NCI-H1105 (cell line): ENCODE measurements around the gene SIMC1.
"Not testable (repeated sequence)": the region's sequence is repeated elsewhere in the genome, so short reads cannot be mapped to it uniquely, and the experiment has no call there.

Experiments
- DNase-seq: peaks from one replicate; lab custom pipeline; 2025; lab: John Stamatoyannopoulos, UW

Gene SIMC1

GRCh38 chr5:176214466-176215021 is 23.7 kb upstream of the SIMC1 start:
- DNase-seq, result not testable (repeated sequence)

GRCh38 chr5:176216393-176216916 is 21.8 kb upstream of the SIMC1 start:
- DNase-seq, result not testable (repeated sequence)

GRCh38 chr5:176217188-176217729 is 21.0 kb upstream of the SIMC1 start:
- not testable (repeated sequence) for DNase-seq

- not testable (repeated sequence) for DNase-seq
Observed at GRCh38 chr5:176217764-176218163, 20.5 kb upstream of the SIMC1 start.

- not testable (repeated sequence) for DNase-seq
Observed at GRCh38 chr5:176222006-176222405, 16.2 kb upstream of the SIMC1 start.

GRCh38 chr5:176228358-176228757 is 9.9 kb upstream of the SIMC1 start:
- DNase-seq, result not testable (repeated sequence)

- DNase-seq, result not testable (repeated sequence)
Observed at GRCh38 chr5:176233253-176233652, 5.0 kb upstream of the SIMC1 start.

GRCh38 chr5:176235155-176235554 is 3.1 kb upstream of the SIMC1 start:
- not testable (repeated sequence) for DNase-seq

GRCh38 chr5:176238645-176239283 is 540 bp downstream of the SIMC1 start:
- not testable (repeated sequence) for DNase-seq

GRCh38 chr5:176239304-176239703 is 1.1 kb downstream of the SIMC1 start:
- not testable (repeated sequence) for DNase-seq

GRCh38 chr5:176244318-176244717 is 6.1 kb downstream of the SIMC1 start:
- DNase-seq, result not testable (repeated sequence)

- DNase-seq, result not testable (repeated sequence)
Observed at GRCh38 chr5:176245074-176245473, 6.8 kb downstream of the SIMC1 start.

GRCh38 chr5:176245489-176245888 is 7.3 kb downstream of the SIMC1 start:
- DNase-seq, result not testable (repeated sequence)

- DNase-seq, result not testable (repeated sequence)
Observed at GRCh38 chr5:176250691-176251090, 12.5 kb downstream of the SIMC1 start.

GRCh38 chr5:176252171-176252570 is 13.9 kb downstream of the SIMC1 start:
- not testable (repeated sequence) for DNase-seq

GRCh38 chr5:176253370-176254065 is 15.3 kb downstream of the SIMC1 start:
- not testable (repeated sequence) for DNase-seq

GRCh38 chr5:176254066-176254393 is 15.8 kb downstream of the SIMC1 start:
- not testable (repeated sequence) for DNase-seq

GRCh38 chr5:176257871-176258505 is 19.8 kb downstream of the SIMC1 start:
- DNase-seq, result not testable (repeated sequence)

GRCh38 chr5:176260682-176261081 is 22.5 kb downstream of the SIMC1 start:
- DNase-seq, result not testable (repeated sequence)

- DNase-seq, result not testable (repeated sequence)
Observed at GRCh38 chr5:176266448-176266847, 28.2 kb downstream of the SIMC1 start.

- DNase-seq, result not testable (repeated sequence)
Observed at GRCh38 chr5:176289018-176289417, 50.8 kb downstream of the SIMC1 start.
